ENCODE results near the gene NLGN1.

NLGN1 gene

DNA sequence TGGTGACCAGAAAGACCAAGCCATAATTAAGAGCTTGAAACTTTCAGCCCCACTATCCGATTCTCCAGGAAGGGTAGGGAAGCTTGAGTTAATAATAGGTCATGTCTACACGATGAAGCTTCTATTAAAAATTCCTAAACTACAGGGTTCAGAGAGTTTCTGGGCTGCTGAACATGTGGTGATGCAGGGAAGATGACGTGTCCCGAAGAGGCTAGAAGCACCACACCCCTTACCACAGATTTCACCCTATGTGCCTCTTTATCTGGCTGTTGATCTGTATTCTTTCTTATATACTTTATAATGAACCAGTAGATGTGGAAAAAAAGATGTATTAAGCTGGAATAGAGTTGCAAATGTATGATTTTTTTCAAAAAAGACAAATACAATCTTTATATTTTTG, 473.4 kb downstream of the NLGN1 start:
- DNase-seq (ENCODE audit: low read depth) = no peak
- H3K4me3 ChIP-seq (ENCODE audit: low read depth, low read length) = no peak overlapping the region
- TF ChIP-seq POLR2A (IDR thresholded peaks at IDR 0.05; ENCODE audit: extremely low read depth, insufficient read length) (no peak), MYC (IDR thresholded peaks at IDR 0.05; ENCODE audit: low read depth, low read length) (no peak)
- TF ChIP-seq, protein P1, sequence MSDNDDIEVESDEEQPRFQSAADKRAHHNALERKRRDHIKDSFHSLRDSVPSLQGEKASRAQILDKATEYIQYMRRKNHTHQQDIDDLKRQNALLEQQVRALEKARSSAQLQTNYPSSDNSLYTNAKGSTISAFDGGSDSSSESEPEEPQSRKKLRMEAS (IDR thresholded peaks at IDR 0.05; ENCODE audit: low read depth, low read length) = no peak
- TF ChIP-seq, protein P2, sequence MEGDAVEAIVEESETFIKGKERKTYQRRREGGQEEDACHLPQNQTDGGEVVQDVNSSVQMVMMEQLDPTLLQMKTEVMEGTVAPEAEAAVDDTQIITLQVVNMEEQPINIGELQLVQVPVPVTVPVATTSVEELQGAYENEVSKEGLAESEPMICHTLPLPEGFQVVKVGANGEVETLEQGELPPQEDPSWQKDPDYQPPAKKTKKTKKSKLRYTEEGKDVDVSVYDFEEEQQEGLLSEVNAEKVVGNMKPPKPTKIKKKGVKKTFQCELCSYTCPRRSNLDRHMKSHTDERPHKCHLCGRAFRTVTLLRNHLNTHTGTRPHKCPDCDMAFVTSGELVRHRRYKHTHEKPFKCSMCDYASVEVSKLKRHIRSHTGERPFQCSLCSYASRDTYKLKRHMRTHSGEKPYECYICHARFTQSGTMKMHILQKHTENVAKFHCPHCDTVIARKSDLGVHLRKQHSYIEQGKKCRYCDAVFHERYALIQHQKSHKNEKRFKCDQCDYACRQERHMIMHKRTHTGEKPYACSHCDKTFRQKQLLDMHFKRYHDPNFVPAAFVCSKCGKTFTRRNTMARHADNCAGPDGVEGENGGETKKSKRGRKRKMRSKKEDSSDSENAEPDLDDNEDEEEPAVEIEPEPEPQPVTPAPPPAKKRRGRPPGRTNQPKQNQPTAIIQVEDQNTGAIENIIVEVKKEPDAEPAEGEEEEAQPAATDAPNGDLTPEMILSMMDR (IDR thresholded peaks at IDR 0.05; ENCODE audit: low read depth, low read length) = no peak

DNA sequence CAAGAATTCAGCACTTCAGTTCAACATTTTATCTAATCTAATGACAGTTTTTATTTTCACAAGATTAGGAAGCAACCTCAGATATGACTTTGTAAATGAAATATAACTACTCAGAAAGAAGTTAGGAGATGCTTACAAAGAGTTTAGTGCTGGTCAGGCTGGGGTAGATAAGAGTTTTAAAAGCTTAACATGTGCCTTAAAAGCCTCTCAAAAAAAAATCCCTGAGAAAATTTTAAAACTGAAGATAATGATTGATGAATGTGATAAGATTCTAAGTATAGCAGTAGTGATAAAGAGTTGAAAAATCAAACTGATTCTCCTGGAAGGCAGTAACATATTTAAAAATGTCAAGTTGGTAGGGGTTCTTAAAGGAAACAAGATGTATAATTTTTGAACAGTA, 478.2 kb downstream of the NLGN1 start:
- DNase-seq (ENCODE audit: low read depth) = no peak
- H3K4me3 ChIP-seq (ENCODE audit: low read depth, low read length) = no peak overlapping the region
- TF ChIP-seq POLR2A (IDR thresholded peaks at IDR 0.05; ENCODE audit: extremely low read depth, insufficient read length) (no peak), MYC (IDR thresholded peaks at IDR 0.05; ENCODE audit: low read depth, low read length) (no peak)
- TF ChIP-seq, protein P1 (IDR thresholded peaks at IDR 0.05; ENCODE audit: low read depth, low read length) = no peak
- TF ChIP-seq, protein P2 (IDR thresholded peaks at IDR 0.05; ENCODE audit: low read depth, low read length) = no peak

DNA sequence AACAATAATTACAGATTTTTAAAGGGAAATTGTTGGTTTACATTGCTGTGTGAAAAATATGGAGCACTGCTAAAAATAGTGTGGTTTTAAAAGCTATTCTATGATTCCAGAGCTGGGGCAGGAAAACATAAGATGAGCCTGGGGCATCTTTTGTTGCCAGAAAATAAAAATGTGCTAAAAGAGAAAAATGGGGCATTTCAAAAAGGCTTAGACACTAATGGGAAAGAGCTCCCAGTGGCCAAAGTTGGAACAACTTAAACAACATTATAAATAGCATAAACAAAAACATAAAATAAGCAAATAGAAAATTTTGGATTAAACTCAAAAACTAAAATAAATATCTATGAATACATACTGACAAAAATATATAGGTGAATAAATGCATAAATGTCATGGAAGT, 478.9 kb downstream of the NLGN1 start:
- DNase-seq (ENCODE audit: low read depth) = no peak
- TF ChIP-seq, protein P1 (IDR thresholded peaks at IDR 0.05; ENCODE audit: low read depth, low read length) = no peak
- TF ChIP-seq, protein P2 (IDR thresholded peaks at IDR 0.05; ENCODE audit: low read depth, low read length) = peak; percentile 10
- TF ChIP-seq POLR2A (IDR thresholded peaks at IDR 0.05; ENCODE audit: extremely low read depth, insufficient read length) (no peak), MYC (IDR thresholded peaks at IDR 0.05; ENCODE audit: low read depth, low read length) (no peak)
- H3K4me3 ChIP-seq (ENCODE audit: low read depth, low read length) = no peak overlapping the region

DNA sequence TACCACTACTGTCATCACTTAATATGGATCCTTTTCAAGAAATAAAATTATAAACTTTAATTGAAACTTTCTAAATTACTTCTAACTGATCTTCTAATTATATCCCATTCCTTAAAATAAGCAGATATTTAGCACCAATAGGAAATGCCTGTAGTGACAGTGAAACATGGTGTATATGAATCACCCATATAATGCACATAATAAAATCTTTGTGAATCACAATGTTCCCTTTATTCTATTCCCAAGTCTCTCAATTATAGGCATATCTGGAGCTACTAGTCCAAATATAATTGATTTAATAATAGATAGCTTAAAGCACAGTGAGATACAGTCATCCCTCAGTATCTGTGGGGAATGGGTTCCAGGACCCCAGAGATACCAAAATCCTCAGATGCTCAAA, 490.3 kb downstream of the NLGN1 start:
- TF ChIP-seq MYC (IDR thresholded peaks at IDR 0.05; ENCODE audit: low read depth, low read length) (no peak), POLR2A (IDR thresholded peaks at IDR 0.05; ENCODE audit: extremely low read depth, insufficient read length) (no peak)
- TF ChIP-seq, protein P2 (IDR thresholded peaks at IDR 0.05; ENCODE audit: low read depth, low read length) = no peak
- TF ChIP-seq, protein P1 (IDR thresholded peaks at IDR 0.05; ENCODE audit: low read depth, low read length) = no peak
- DNase-seq (ENCODE audit: low read depth) = no peak
- H3K4me3 ChIP-seq (ENCODE audit: low read depth, low read length) = no peak overlapping the region

DNA sequence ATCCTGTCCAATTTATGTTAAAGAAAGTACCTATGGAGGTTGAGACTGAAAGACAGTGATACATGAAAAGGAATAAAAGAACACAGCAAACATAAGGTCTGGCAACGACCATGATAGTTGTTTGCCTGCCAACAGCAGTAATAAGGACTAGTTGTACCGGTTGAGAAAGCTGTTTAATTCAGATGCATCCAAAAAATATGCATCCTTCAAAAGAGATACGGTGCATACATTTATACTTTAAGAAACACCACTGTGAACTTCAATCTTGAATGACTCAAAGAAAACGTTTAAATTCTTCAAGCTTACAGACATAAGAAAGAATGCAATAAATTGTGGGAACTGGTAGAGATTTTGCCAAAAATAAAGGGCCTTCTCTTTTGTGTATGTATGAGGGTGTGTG, 492.1 kb downstream of the NLGN1 start:
- H3K4me3 ChIP-seq (ENCODE audit: low read depth, low read length) = no peak overlapping the region
- TF ChIP-seq, protein P2 (IDR thresholded peaks at IDR 0.05; ENCODE audit: low read depth, low read length) = no peak
- TF ChIP-seq, protein P1 (IDR thresholded peaks at IDR 0.05; ENCODE audit: low read depth, low read length) = no peak
- TF ChIP-seq MYC (IDR thresholded peaks at IDR 0.05; ENCODE audit: low read depth, low read length) (no peak), POLR2A (IDR thresholded peaks at IDR 0.05; ENCODE audit: extremely low read depth, insufficient read length) (no peak)
- no peak for DNase-seq (ENCODE audit: low read depth)

DNA sequence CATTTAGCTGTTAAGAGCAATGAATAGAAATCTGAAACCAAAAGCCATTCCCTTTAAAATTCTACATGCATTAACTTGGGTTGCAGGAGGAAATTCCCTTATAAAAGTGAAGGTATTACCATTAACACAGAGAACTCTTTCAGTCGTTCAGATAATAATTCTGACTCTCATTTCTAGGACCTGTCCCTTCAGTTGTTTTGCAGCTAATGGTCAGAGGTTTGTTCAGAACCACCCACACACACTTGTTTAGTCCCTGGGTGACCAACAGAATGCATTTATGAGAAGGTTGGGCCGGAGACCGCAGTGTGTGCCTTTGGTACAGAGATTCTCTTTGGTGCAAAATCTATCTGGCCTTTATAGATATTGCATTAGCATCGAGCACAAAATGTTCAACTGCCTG, 492.5 kb downstream of the NLGN1 start:
- no peak for DNase-seq (ENCODE audit: low read depth)
- no peak overlapping the region for H3K4me3 ChIP-seq (ENCODE audit: low read depth, low read length)

More for the DNA sequence above, 492.5 kb downstream of the NLGN1 start:
- TF ChIP-seq, protein P1 (IDR thresholded peaks at IDR 0.05; ENCODE audit: low read depth, low read length) = no peak
- TF ChIP-seq, protein P2 (IDR thresholded peaks at IDR 0.05; ENCODE audit: low read depth, low read length) = no peak
- TF ChIP-seq POLR2A (IDR thresholded peaks at IDR 0.05; ENCODE audit: extremely low read depth, insufficient read length) = no peak
- no peak for TF ChIP-seq MYC (IDR thresholded peaks at IDR 0.05; ENCODE audit: low read depth, low read length)

All from NB4 (cell line).